Upper lobe of right lung (tissue), 1 donor: ENCODE results near the gene MRPL2. TPM values are rescaled to one million over a fixed set of nuclear protein-coding genes. Genes with fewer than 3 reads are reported as not detected.

Experiments used
- ATAC-seq: fragments of 200-7000 bp; cut with Tn5 transposase; one replicate; pipeline ENCODE4 v1.9.1; 2020; ENCODE audit warnings: mild to moderate bottlenecking, moderate library complexity
- DNase-seq: peaks from one replicate; pipeline ENCODE4 v3.0.0-alpha.2; 2020
- H3K27ac ChIP-seq: fragments of 200-600 bp; one replicate; pipeline ENCODE4 v1.8.0; 2022
- H3K27me3 ChIP-seq: fragments of 200-600 bp; one replicate; pipeline ENCODE4 v1.8.0; 2022; ENCODE audit warnings: mild to moderate bottlenecking
- H3K36me3 ChIP-seq: fragments of 200-600 bp; one replicate; pipeline ENCODE4 v1.8.0; 2022
- H3K4me1 ChIP-seq: fragments of 200-600 bp; one replicate; pipeline ENCODE4 v1.8.0; 2022
- H3K4me3 ChIP-seq: fragments of 200-600 bp; one replicate; pipeline ENCODE4 v1.8.0; 2022; ENCODE audit warnings: mild to moderate bottlenecking
- H3K9me3 ChIP-seq: fragments of 200-600 bp; one replicate; pipeline ENCODE4 v1.8.0; 2022
- intact Hi-C: fragments of 100-400 bp; cut with DNase I; formaldehyde crosslinking; loops from one replicate; pipeline ENCODE4 v1.11.0; 2022
- total RNA-seq: library from RNA; stranded (reverse); fragmentation: NEBNext Ultra II Directional; extraction: Animal tissue kit (Norgen Biotek cat#: 25700); gene quantifications from one replicate; pipeline ENCODE4 v1.2.1, GENCODE V29; 2021
- TF ChIP-seq, protein P1 (sequence below): fragments of 200-600 bp; IDR thresholded peaks from one replicate; pipeline ENCODE4 v1.8.0; 2022; ENCODE audit warnings: antibody characterized with exemption
- donor health status: DM: no; HTN: yes; CAD: no; lungs with severe emphysema.

MRPL2 gene
- total RNA-seq, 1 donor from 2014 or later, result 42.4 TPM

DNA sequence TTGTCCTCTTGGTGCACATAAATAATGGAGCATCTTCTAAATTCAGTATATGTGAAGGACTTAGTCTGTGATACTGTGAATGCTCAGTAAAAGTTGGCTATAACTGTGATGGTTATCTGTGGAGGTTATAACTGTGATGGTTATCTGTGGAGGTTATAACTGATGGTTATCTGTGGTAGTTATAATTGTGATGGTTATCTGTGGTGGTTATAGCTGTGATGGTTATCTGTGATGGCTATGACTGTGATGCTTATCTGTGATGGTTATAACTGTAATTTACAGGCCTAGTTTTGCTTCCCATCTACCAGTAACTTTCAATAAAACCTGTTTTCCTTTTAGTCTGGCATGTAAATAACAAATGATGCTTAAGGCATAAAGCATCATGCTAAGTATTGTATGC is 33.4 kb upstream of the MRPL2 start:
- Histone ChIP-seq H3K27me3 (no peaks in the 10 kb centered on the region), H3K9me3 (no peaks in the 10 kb centered on the region), H3K4me3 (no peak overlapping the region), H3K4me1 (peaks cover 53% of the 10 kb centered on the region), H3K36me3 (no peaks in the 10 kb centered on the region), H3K27ac (no peak overlapping the region)
- no peak for DNase-seq
- TF ChIP-seq, protein P1, sequence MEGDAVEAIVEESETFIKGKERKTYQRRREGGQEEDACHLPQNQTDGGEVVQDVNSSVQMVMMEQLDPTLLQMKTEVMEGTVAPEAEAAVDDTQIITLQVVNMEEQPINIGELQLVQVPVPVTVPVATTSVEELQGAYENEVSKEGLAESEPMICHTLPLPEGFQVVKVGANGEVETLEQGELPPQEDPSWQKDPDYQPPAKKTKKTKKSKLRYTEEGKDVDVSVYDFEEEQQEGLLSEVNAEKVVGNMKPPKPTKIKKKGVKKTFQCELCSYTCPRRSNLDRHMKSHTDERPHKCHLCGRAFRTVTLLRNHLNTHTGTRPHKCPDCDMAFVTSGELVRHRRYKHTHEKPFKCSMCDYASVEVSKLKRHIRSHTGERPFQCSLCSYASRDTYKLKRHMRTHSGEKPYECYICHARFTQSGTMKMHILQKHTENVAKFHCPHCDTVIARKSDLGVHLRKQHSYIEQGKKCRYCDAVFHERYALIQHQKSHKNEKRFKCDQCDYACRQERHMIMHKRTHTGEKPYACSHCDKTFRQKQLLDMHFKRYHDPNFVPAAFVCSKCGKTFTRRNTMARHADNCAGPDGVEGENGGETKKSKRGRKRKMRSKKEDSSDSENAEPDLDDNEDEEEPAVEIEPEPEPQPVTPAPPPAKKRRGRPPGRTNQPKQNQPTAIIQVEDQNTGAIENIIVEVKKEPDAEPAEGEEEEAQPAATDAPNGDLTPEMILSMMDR, result no peak
- intact Hi-C loops, result no loop called here
- ATAC-seq, result no peak

DNA sequence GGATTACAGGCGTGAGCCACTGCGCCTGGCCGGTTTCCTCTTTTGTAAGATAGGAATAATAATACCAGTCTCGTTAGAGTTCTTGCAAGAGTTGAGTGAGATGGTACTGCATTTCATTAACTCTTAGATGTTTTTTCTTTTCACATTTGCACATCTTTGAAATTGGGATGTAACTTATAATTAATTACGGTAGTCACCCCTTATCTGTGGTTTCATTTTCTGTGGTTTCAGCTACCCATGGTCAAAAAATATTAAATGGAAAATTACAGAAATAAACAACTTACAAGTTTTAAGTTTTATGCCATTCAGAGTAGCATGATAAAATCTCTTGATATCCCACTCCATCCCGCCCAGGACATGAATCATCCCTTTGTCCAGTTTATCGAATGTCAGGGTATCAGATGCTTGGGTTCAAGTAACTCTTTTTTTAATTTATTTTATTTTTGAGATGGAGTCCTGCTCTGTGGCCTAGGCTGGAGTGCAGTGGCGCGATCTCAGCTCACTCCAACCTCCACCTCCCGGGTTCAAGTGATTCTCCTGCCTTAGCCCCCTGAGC is 32.3 kb upstream of the MRPL2 start:
- Histone ChIP-seq H3K4me3 (no peak overlapping the region), H3K4me1 (peaks cover 44% of the 10 kb centered on the region), H3K27ac (peak overlapping the region; percentile 86), H3K9me3 (no peaks in the 10 kb centered on the region), H3K36me3 (no peaks in the 10 kb centered on the region), H3K27me3 (no peaks in the 10 kb centered on the region)
- intact Hi-C loops, result no loop called here
- no peak for DNase-seq
- TF ChIP-seq, protein P1, result no peak
- ATAC-seq, result no peak

DNA sequence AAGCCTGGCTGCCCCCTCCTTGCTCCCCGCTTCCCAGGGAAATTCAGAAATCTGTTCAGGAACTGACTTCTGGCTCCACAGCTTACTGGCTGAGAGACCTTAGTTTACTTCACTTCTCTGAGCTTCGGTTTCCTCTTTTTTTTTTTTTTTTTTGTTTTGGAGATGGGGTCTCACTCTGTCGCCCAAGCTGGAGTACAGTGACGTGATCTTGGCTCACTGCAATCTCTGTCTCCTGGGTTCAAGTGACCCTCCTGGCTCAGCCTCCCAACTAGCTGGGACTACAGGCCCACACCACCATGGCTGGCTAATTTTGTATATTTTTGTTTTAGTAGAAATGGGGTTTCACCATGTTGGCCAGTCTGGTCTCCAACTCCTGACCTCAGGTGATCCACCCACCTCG is 31.8 kb upstream of the MRPL2 start:
- no peaks in the 10 kb centered on the region for H3K36me3 ChIP-seq
- ATAC-seq (no peak), DNase-seq (no peak)
- TF ChIP-seq, protein P1, result no peak
- intact Hi-C loops, result no loop called here
- peak overlapping the region; percentile 86 for H3K27ac ChIP-seq
- no peak overlapping the region for H3K4me3 ChIP-seq
- peaks cover 47% of the 10 kb centered on the region for H3K4me1 ChIP-seq
- no peaks in the 10 kb centered on the region for H3K9me3 ChIP-seq
- no peaks in the 10 kb centered on the region for H3K27me3 ChIP-seq

DNA sequence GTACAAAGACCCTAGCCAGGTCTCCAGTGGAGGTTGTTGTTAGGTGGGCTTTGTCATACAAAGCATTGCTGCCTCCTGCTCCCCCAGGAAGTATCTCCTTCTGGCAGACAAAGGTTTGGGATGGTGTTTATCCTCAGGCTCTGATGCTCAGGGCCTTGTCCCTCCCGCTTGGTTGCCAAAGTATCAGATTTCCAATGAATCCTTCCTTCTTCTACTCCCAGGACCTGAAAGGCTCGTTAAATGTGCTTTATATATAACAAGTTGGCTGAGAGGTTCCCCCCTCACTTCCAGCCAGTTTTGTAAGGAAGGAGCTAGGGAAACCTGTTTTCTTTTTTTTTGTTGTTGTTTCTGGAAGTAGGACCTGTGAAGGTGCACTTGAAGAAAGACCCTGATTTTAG is 31.3 kb upstream of the MRPL2 start:
- H3K9me3 ChIP-seq, result no peaks in the 10 kb centered on the region
- H3K4me1 ChIP-seq, result peaks cover 43% of the 10 kb centered on the region
- no peaks in the 10 kb centered on the region for H3K27me3 ChIP-seq
- H3K27ac ChIP-seq, result peak overlapping the region; percentile 86
- no peak overlapping the region for H3K4me3 ChIP-seq
- H3K36me3 ChIP-seq, result no peaks in the 10 kb centered on the region
- TF ChIP-seq, protein P1, result no peak
- intact Hi-C loops, result no loop called here
- ATAC-seq (no peak), DNase-seq (no peak)

DNA sequence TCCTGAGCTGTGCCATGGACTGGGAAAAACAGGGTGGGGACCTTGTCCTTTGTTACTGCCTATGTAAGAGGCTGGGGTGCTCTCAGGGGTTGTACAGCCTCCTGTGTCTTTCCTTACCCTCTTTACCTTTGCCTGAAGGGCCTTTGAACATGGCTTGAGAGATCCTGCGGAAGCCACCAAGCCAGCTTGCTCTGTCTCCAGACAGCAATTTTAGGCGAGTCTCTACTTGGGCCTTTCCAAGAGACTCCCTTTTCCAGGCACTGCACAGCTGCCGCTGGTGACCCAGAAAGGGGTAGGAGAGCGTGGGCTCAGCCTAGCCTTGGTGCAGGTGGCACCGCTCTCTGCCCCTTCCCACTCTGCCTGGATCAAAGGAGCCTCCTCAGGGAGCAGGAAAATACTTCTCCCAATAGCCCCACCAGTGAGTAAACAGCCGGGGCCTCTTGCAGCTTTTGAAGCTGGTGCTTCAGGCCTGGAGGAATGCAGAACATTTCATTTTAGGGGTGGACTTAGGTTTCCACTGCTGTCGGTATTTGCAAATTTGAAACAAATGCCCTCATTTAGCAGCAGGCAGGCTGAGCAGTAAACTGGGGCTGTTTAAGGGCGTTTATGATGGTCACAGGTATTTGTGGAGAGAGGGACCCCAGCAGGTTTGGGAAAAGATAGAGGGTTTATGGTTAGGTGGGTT is 30.8 kb upstream of the MRPL2 start:
- intact Hi-C loops, result no loop called here
- no peaks in the 10 kb centered on the region for H3K9me3 ChIP-seq
- H3K27ac ChIP-seq, result peak overlapping the region; percentile 86
- no peaks in the 10 kb centered on the region for H3K36me3 ChIP-seq
- peak overlapping the region; percentile 21 for H3K4me3 ChIP-seq
- DNase-seq, result peak; percentile 80
- peak; percentile 91 for ATAC-seq
- H3K4me1 ChIP-seq, result peaks cover 40% of the 10 kb centered on the region
- H3K27me3 ChIP-seq, result no peaks in the 10 kb centered on the region
- TF ChIP-seq, protein P1, result no peak
